ES-I3 (cell line): ENCODE data around the gene TRAPPC12.
A peak's percentile ranks its signal among the peaks of the same experiment; 100 is the strongest.
"Not testable (repeated sequence)": the region's sequence is repeated elsewhere in the genome, so short reads cannot be mapped to it uniquely, and the experiment has no call there.

ENCODE experiments used
- H3K36me3 ChIP-seq: 2 replicates; pipeline ENCODE4 v1.6.1; 2013; ENCODE audit warnings: mild to moderate bottlenecking, low read length, control low read depth, moderate library complexity; ENCODE audit not compliant: insufficient read depth
- H3K4me1 ChIP-seq: 2 replicates; pipeline ENCODE4 v1.6.1; 2013; ENCODE audit warnings: mild to moderate bottlenecking, control low read depth, low read length; ENCODE audit not compliant: insufficient read depth
- H3K9ac ChIP-seq: 2 replicates; pipeline ENCODE4 v1.6.1; 2013; ENCODE audit warnings: low read depth, mild to moderate bottlenecking, low read length, moderate library complexity
- H3K9me3 ChIP-seq: 2 replicates; pipeline ENCODE4 v1.6.1; 2013; ENCODE audit warnings: mild to moderate bottlenecking, low read length, moderate library complexity; ENCODE audit not compliant: control insufficient read depth, insufficient read depth

The TRAPPC12 gene

DNA sequence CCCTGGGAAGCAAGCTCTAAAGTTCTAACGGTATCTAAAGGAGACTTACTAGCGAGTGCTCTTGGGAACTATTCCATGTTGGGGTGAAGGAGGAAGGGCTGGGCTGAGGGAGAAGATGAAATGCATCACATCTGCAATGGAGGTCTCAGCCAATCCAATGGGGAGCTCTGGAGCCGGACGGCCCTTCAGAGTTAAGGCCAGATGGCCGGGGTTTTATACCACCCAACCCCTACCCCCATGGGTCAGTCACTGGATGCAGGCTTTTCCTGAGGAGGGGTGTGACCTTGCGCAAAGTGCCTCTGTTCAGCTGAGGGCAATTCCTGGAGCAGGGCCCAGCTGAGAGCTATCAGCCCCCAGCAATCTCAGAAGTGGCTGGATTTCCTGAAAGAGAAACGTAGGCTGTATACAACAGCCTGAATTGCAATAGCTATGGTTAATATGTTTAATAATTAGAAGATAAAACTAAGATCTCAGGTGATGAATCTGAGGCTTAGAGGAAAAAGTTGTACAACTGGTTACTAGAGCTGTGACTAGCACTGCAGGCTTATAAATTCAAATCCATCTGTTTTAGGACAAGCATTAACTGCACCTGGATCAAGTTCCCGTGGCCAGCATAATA is 23.4 kb upstream of the TRAPPC12 start:
- Histone ChIP-seq H3K36me3 (no peaks in the 10 kb centered on the region; the same call in 1 of the 2 replicates), H3K4me1 (peaks cover 7% of the 10 kb centered on the region), H3K9ac (no peak overlapping the region)

GRCh38 chr2:3356799-3357198 is 22.7 kb upstream of the TRAPPC12 start:
- Histone ChIP-seq H3K9me3 (no peaks in the 10 kb centered on the region), H3K4me1 (peaks cover 10% of the 10 kb centered on the region), H3K9ac (no peak overlapping the region), H3K36me3 (no peaks in the 10 kb centered on the region; the same call in 1 of the 2 replicates)

More for the DNA sequence above, 23.4 kb upstream of the TRAPPC12 start:
- no peaks in the 10 kb centered on the region for H3K9me3 ChIP-seq

DNA sequence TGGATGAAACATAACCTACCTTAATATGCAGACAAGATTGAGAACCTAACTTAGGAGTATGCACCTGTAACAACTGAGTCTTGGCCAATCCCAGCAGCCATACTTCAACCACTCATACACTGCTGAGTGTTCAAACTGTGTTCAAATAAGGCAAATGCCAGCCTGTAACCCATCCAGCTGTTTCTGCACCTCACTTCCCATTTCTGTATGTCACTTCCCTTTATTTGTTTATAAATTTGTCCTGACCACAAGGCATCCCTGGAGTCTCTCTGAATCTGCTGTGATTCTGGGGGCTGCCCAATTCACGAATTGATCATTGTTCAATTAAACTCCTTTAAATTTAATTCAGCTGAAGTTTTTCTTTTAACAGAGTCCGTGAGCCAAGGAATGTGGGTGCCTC is 22.0 kb upstream of the TRAPPC12 start:
- not testable (repeated sequence) for H3K36me3 ChIP-seq, H3K9me3 ChIP-seq, H3K9ac ChIP-seq
- peaks cover 10% of the 10 kb centered on the region for H3K4me1 ChIP-seq

GRCh38 chr2:3357926-3358325 is 21.6 kb upstream of the TRAPPC12 start:
- no peak overlapping the region for H3K9ac ChIP-seq
- no peaks in the 10 kb centered on the region for H3K9me3 ChIP-seq
- peaks cover 10% of the 10 kb centered on the region for H3K4me1 ChIP-seq
- H3K36me3 ChIP-seq = no peaks in the 10 kb centered on the region; the same call in 1 of the 2 replicates

- Histone ChIP-seq H3K9me3 (no peaks in the 10 kb centered on the region), H3K4me1 (peaks cover 10% of the 10 kb centered on the region), H3K36me3 (no peaks in the 10 kb centered on the region; the same call in 1 of the 2 replicates), H3K9ac (no peak overlapping the region)
These were observed 17.7 kb upstream of the TRAPPC12 start for GRCh38 chr2:3361518-3362389.

- H3K4me1 ChIP-seq = peaks cover 8% of the 10 kb centered on the region; the same call in 1 of the 2 replicates
- peaks cover 12% of the 10 kb centered on the region; the same call in 1 of the 2 replicates for H3K9me3 ChIP-seq
- no peaks in the 10 kb centered on the region; the same call in none of the 2 replicates for H3K36me3 ChIP-seq
- H3K9ac ChIP-seq = no peak overlapping the region
These were observed 14.3 kb upstream of the TRAPPC12 start for GRCh38 chr2:3365219-3365618.

DNA sequence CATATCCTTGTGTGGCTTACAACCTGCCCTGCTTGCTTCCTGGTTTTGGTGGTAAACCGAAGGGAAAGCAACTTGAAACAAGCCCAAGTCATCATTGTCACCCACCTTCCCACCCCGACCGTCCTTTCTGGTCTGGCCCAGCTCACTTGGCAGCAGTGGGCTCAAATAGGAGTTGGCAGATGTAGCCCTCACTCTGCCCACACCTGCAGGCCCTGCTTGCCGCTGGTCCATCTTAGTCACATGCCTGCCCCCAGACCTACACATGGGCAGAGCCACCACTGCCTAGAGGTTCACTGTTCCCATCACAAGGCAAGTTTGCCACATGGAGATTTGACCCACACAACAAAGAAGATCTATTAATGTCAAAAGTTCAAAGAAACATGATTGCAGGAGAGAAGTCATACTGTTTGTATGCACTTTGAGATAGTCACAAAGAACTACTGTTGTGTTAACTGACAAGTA is 11.2 kb upstream of the TRAPPC12 start:
- no peak overlapping the region for H3K9ac ChIP-seq
- H3K36me3 ChIP-seq = no peaks in the 10 kb centered on the region; the same call in 1 of the 2 replicates
- peaks cover 4% of the 10 kb centered on the region; the same call in 1 of the 2 replicates for H3K4me1 ChIP-seq
- peaks cover 12% of the 10 kb centered on the region; the same call in 1 of the 2 replicates for H3K9me3 ChIP-seq

DNA sequence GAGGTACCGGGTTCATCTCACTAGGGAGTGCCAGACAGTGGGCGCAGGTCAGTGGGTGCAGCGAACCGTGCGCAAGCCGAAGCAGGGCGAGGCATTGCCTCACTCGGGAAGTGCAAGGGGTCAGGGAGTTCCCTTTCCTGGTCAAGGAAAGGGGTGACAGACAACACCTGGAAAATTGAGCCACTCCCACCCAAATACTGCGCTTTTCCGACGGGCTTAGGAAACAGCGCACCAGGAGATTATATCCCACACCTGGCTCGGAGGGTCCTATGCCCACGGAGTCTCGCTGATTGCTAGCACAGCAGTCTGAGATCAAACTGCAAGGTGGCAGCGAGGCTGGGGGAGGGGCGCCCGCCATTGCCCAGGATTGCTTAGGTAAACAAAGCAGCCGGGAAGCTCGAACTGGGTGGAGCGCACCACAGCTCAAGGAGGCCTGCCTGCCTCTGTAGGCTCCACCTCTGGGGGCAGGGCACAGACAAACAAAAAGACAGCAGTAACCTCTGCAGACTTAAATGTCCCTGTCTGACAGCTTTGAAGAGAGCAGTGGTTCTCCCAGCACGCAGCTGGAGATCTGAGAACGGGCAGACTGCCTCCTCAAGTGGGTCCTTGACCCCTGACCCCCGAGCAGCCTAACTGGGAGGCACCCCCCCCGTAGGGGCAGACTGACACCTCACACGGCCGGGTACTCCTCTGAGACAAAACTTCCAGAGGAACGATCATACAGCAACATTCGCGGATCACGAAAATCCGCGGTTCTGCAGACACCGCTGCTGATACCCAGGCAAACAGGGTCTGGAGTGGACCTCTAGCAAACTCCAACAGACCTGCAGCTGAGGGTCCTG is 9.9 kb upstream of the TRAPPC12 start:
- not testable (repeated sequence) for H3K9ac ChIP-seq

DNA sequence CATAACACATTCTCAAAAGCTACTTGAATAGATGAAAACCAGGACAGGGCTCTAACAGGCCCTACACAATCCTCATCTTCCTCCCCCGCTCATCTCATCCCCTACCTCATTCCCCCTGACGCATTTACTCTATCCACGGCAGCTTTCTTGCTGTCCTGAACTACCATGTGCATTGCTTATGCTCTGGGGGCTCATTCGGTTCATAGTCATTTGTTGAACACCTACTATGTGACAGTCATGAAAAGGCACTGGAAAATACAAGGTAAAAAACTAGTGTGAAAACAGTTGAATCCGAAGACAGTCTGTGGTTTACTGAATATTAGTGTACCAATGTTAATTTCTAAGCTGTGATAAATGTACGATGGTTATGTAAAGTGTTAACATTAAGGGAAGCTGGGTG is 2.7 kb upstream of the TRAPPC12 start:
- H3K9me3 ChIP-seq = no peaks in the 10 kb centered on the region
- H3K9ac ChIP-seq = peak overlapping the region; percentile 75; the same call in 1 of the 2 replicates
- H3K36me3 ChIP-seq = no peaks in the 10 kb centered on the region
- 0 out of 2 replicates have a peak, but pooled peaks cover 8% of the 10 kb centered on the region for H3K4me1 ChIP-seq

More for the DNA sequence above, 9.9 kb upstream of the TRAPPC12 start:
- H3K36me3 ChIP-seq, H3K4me1 ChIP-seq: not testable (repeated sequence)
- H3K9me3 ChIP-seq = peaks cover 12% of the 10 kb centered on the region; the same call in 1 of the 2 replicates

DNA sequence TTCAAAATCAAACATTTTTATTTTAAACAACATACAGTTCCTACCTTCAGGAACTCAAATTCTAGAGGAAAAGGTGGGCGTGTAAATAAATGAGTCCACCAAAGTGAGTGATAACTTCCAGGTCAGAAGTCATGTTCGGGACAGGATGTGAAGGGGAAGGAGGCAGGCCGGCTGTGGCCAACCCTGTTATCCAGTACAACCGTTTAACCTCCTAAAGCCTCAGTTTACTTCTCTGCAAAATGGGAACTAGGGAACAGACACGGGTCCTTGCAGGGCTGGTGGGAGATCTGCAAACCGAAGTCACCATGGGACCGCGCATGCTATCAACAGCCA is 2.2 kb upstream of the TRAPPC12 start:
- Histone ChIP-seq H3K36me3 (no peaks in the 10 kb centered on the region), H3K9ac (peak overlapping the region; percentile 75), H3K9me3 (no peaks in the 10 kb centered on the region), H3K4me1 (0 out of 2 replicates have a peak, but pooled peaks cover 8% of the 10 kb centered on the region)

DNA sequence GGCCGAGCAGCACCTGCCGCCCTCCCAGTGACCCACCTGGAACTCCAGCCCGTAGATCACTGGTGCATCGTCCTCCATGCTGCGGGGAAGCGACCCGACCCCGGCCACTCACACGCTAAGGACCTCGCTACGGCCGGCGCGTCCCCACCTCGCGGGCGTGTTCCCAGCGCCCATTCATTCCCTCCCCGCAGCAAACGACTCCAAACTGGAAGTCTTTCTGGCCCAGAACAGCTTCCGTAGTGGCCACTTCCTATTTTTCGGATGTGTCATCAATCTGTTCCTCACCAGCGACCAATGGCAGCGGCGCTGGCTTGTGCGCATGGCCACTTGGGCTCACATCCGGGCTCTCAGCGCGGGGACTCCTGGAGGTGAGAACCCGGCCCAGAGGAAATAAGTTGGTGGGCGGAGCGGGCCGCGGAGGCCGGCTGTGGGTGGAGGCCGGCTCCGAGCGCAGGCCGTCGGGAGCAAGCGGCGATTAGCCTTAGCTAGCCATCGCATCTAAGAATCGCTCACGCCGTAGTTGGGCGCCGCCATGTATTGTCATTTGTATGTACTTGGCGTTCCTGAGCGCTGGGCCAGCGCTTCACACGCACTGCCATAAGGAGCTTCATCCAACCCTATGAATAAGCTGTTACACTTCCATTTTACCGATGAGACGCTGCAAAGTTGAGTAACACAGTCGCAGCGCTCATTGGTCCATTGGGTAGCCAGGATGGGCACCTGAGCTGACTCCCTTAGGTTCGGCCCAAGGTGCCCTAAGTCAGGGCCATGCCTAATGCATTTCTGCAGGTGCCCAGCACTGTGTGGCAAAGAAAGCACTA is 1.7 kb upstream of the TRAPPC12 start, which contains the start of gene EIPR1:
Gene EIPR1 (minus strand): TSS at position 207 of the 821 bp plus-strand sequence. CDS start 129 bp downstream, at position 78.
- Histone ChIP-seq H3K36me3 (no peaks in the 10 kb centered on the region), H3K4me1 (0 out of 2 replicates have a peak, but pooled peaks cover 8% of the 10 kb centered on the region), H3K9ac (peak within 1 kb of the TSS; percentile 75)

GRCh38 chr2:3379339-3379646 is 201 bp upstream of the TRAPPC12 start:
- no peaks in the 10 kb centered on the region for H3K9me3 ChIP-seq
- 0 out of 2 replicates have a peak, but pooled peaks cover 8% of the 10 kb centered on the region for H3K4me1 ChIP-seq
- H3K9ac ChIP-seq = peak overlapping the region; percentile 85
- no peaks in the 10 kb centered on the region for H3K36me3 ChIP-seq

More for the DNA sequence above, 1.7 kb upstream of the TRAPPC12 start, which contains the start of gene EIPR1:
- H3K9me3 ChIP-seq = no peaks in the 10 kb centered on the region

GRCh38 chr2:3386448-3386958 is 7.0 kb downstream of the TRAPPC12 start:
- Histone ChIP-seq H3K4me1 (no peaks in the 10 kb centered on the region), H3K36me3 (no peaks in the 10 kb centered on the region), H3K9ac (no peak overlapping the region), H3K9me3 (no peaks in the 10 kb centered on the region)
